Type B pancreatic cell (in vitro differentiated cells): ENCODE data around the gene RAPGEF1. TPM values are rescaled to one million over a fixed set of nuclear protein-coding genes. Genes with fewer than 3 reads are reported as not detected.
"Not testable (repeated sequence)": the region's sequence is repeated elsewhere in the genome, so short reads cannot be mapped to it uniquely, and the experiment has no call there.

ENCODE experiments used
- DNase-seq: peaks from one replicate; pipeline ENCODE4 v3.0.0; 2021; ENCODE audit warnings: mixed read lengths; ENCODE audit not compliant: unreplicated experiment; ENCODE audit errors: extremely low spot score
- H3K27ac Mint-ChIP-seq: 2 replicates; pipeline ENCODE4 v1.8.0; 2021; ENCODE audit warnings: mild to moderate bottlenecking, mixed read lengths
- H3K27me3 Mint-ChIP-seq: 2 replicates; pipeline ENCODE4 v1.8.0; 2021; ENCODE audit warnings: mixed read lengths
- H3K36me3 Mint-ChIP-seq: 2 replicates; pipeline ENCODE4 v1.8.0; 2021; ENCODE audit warnings: mixed read lengths
- H3K4me1 Mint-ChIP-seq: one replicate; pipeline ENCODE4 v1.8.0; 2021; ENCODE audit warnings: mixed read lengths; ENCODE audit not compliant: unreplicated experiment
- H3K4me3 Mint-ChIP-seq: 2 replicates; pipeline ENCODE4 v1.8.0; 2021; ENCODE audit warnings: mild to moderate bottlenecking, mixed read lengths
- H3K9me3 Mint-ChIP-seq: 2 replicates; pipeline ENCODE4 v1.8.0; 2021; ENCODE audit warnings: mixed read lengths
- total RNA-seq: library from RNA; stranded (reverse); gene quantifications from 2 replicates; pipeline ENCODE4 v1.2.1, GENCODE V29; 2021; ENCODE audit warnings: low replicate concordance
- TF ChIP-seq, protein P1 (sequence below): fragments of 200-600 bp; sonication (generic); conservative IDR thresholded peaks from 2 replicates; pipeline ENCODE4 v1.5.0; 2021; ENCODE audit warnings: antibody characterized with exemption, mild to moderate bottlenecking

The RAPGEF1 gene
- total RNA-seq, 1 donor from 2014 or later: 45.9 TPM

DNA sequence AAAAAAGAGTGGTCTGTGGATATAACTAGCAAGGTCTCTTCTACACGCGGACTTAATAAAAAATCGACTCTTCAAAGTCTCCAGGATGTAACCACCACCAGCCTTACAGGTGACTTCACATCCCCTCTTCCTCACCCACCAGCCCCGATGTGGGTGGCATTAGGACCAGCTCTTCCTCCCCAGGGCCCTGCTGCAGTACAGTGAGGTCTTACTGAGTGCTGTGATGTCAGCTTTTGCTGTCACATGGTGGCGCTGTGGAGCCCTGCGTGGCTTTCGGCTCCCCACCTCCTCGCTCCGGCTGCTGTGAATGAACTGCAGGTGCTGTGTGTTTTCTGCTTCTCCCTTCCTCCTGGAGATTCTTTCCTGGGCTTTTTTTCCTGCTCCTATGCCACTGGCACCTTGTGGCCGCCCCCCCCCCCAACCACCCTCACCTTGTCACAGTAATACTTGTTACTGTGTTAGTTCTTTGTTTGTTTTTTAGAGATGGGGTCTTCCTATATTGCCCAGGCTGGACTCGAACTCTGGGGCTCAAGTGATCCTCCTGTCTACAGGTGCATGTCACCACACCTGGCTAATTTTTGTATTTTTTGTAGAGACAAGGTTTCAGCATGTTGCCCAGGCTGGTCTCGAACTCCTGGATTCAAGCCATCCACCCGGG is 15.8 kb upstream of the RAPGEF1 start:
- H3K4me3 Mint-ChIP-seq: peak overlapping the region; percentile 75
- peak overlapping the region; percentile 85 for H3K27ac Mint-ChIP-seq
- DNase-seq: peak; percentile 87
- H3K9me3 Mint-ChIP-seq: no peaks in the 10 kb centered on the region
- peaks cover 25% of the 10 kb centered on the region for H3K27me3 Mint-ChIP-seq
- H3K36me3 Mint-ChIP-seq: no peaks in the 10 kb centered on the region
- TF ChIP-seq, protein P1, sequence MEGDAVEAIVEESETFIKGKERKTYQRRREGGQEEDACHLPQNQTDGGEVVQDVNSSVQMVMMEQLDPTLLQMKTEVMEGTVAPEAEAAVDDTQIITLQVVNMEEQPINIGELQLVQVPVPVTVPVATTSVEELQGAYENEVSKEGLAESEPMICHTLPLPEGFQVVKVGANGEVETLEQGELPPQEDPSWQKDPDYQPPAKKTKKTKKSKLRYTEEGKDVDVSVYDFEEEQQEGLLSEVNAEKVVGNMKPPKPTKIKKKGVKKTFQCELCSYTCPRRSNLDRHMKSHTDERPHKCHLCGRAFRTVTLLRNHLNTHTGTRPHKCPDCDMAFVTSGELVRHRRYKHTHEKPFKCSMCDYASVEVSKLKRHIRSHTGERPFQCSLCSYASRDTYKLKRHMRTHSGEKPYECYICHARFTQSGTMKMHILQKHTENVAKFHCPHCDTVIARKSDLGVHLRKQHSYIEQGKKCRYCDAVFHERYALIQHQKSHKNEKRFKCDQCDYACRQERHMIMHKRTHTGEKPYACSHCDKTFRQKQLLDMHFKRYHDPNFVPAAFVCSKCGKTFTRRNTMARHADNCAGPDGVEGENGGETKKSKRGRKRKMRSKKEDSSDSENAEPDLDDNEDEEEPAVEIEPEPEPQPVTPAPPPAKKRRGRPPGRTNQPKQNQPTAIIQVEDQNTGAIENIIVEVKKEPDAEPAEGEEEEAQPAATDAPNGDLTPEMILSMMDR: peak; percentile 84
- peaks cover 5% of the 10 kb centered on the region for H3K4me1 Mint-ChIP-seq

DNA sequence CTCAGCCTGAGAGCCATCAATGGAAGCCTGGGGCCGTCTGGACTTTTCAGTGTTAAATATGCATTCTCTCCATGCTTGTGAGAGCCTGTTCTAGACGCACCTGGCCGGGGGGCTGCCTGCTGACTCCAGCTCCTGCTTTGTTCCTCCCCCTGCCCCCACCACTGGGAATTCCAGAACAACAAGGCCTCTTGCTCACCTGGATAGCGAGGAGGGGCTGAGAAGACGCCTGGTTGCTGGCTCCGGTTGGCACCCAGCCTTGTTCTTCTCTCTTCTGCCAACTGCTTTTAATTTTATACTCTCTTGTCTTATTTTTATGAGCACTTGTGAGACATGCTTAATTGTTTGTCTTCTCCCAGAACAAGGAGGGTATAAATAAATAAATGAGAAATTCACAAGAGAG is 15.0 kb upstream of the RAPGEF1 start:
- no peak overlapping the region for H3K4me3 Mint-ChIP-seq
- H3K27me3 Mint-ChIP-seq: peaks cover 25% of the 10 kb centered on the region
- no peak overlapping the region for H3K27ac Mint-ChIP-seq
- H3K36me3 Mint-ChIP-seq: no peaks in the 10 kb centered on the region
- peaks cover 5% of the 10 kb centered on the region for H3K4me1 Mint-ChIP-seq
- TF ChIP-seq, protein P1: no peak
- no peak for DNase-seq
- no peaks in the 10 kb centered on the region for H3K9me3 Mint-ChIP-seq

DNA sequence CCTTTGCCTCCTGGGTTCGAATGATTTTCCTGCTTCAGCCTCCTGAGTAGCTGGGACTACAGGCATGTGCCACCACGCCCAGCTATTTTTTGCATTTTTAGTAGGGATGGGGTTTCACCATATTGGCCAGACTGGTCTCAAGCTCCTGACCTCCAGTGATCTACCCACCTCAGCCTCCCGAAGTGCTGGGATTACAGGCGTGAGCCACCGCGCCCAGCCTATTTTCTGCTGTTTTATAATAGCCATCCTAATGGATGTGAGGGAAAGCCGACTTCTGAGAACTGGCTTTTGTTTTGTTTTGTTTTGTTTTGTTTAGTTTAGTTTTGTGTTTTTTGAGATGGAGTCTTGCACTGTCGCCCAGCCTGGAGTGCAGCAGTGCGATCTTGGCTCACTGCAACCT is 13.9 kb upstream of the RAPGEF1 start:
- H3K36me3 Mint-ChIP-seq, H3K27ac Mint-ChIP-seq, H3K4me1 Mint-ChIP-seq, H3K4me3 Mint-ChIP-seq, DNase-seq, H3K9me3 Mint-ChIP-seq: not testable (repeated sequence)
- peaks cover 22% of the 10 kb centered on the region for H3K27me3 Mint-ChIP-seq

DNA sequence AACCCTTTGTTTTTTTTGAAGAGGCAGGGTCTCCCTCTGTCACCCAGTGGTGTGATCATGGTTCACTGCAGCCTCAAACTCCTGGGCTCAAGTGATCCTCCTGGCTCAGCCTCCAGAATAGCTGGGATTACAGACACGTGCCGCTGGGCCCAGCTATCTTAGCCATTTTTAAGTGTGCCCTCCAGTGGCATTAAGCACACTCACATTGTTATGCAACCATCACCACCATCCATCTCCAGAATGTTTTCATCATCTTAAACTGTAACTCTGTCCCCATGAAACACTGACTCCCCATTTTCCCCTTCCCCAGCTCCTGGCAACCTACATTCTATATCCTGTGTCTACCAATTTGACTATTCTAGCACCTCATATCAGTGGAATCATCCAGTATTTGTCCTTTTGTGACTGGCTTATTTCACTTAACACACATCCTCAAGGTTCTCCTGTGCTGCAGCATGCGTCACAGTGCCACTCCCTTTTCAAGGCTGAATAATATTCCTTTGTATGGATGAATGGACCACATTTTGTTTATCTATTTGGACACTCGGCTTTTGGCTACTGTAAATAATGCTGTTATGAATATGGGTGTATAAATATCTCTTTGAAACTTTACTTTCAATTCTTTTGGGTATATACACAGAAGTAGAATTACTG is 12.5 kb upstream of the RAPGEF1 start:
- no peak overlapping the region for H3K27ac Mint-ChIP-seq
- TF ChIP-seq, protein P1: no peak
- H3K27me3 Mint-ChIP-seq: peaks cover 9% of the 10 kb centered on the region
- H3K36me3 Mint-ChIP-seq: no peaks in the 10 kb centered on the region
- no peak for DNase-seq
- no peak overlapping the region for H3K4me3 Mint-ChIP-seq
- H3K4me1 Mint-ChIP-seq: peaks cover 5% of the 10 kb centered on the region
- no peaks in the 10 kb centered on the region for H3K9me3 Mint-ChIP-seq

DNA sequence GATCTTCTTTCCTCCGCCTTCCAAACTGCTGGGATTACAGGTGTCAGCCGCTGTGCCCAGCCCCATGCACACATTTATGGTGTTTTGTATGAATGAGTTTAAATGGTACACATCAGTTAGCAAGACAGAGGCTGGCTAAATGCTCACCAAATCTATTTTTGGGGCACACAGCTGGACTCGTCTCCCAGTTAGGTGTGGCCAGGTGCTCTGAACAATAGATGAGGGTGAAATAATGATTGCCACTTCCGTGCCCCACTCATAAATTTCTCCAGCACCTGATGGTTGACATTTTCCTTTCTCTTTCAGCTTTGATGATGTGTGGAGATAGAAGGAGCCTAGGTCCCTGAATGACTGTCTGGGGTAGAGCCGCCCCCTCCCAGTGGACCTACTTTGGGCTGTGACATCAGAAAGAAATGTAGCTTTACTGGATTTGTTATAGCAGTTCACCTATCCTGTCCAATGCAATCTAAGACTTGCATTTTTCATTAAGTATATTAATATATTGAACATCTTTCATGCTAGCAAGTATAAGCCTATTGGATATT is 8.6 kb upstream of the RAPGEF1 start:
- DNase-seq: no peak
- Mint-ChIP-seq H3K36me3 (no peaks in the 10 kb centered on the region), H3K4me3 (no peak overlapping the region), H3K27me3 (no peaks in the 10 kb centered on the region), H3K9me3 (no peaks in the 10 kb centered on the region), H3K4me1 (peaks cover 8% of the 10 kb centered on the region), H3K27ac (no peak overlapping the region)
- TF ChIP-seq, protein P1: no peak

DNA sequence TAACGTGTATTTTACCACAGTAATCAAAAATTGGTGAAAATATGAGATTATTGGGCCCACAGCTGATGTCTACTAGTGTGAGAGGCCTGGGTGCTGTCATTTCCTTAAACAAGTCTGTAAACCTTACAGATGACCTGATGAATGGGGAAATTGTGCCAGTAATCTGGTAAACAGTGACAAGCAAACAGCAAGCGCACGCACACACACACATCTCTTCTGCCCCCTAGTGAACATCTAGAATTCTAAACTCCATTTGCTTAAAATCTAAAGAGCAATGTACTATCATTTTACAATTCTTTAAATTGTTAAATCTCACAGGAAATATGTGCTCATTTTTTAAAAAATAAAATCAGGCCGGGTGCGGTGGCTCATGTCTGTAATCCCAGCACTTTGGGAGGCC is 7.5 kb upstream of the RAPGEF1 start:
- H3K4me1 Mint-ChIP-seq: peaks cover 8% of the 10 kb centered on the region
- no peaks in the 10 kb centered on the region for H3K36me3 Mint-ChIP-seq
- no peak overlapping the region for H3K27ac Mint-ChIP-seq
- H3K9me3 Mint-ChIP-seq: no peaks in the 10 kb centered on the region
- H3K4me3 Mint-ChIP-seq: no peak overlapping the region
- TF ChIP-seq, protein P1: peak; percentile 73
- H3K27me3 Mint-ChIP-seq: no peaks in the 10 kb centered on the region
- no peak for DNase-seq
